ENCODE results near the gene ATP13A1. TPM values are rescaled to one million over a fixed set of nuclear protein-coding genes. Genes with fewer than 3 reads are reported as not detected.

Gene ATP13A1
- total RNA-seq, 1 experiment from 2014 or later: 48.5 TPM

DNA sequence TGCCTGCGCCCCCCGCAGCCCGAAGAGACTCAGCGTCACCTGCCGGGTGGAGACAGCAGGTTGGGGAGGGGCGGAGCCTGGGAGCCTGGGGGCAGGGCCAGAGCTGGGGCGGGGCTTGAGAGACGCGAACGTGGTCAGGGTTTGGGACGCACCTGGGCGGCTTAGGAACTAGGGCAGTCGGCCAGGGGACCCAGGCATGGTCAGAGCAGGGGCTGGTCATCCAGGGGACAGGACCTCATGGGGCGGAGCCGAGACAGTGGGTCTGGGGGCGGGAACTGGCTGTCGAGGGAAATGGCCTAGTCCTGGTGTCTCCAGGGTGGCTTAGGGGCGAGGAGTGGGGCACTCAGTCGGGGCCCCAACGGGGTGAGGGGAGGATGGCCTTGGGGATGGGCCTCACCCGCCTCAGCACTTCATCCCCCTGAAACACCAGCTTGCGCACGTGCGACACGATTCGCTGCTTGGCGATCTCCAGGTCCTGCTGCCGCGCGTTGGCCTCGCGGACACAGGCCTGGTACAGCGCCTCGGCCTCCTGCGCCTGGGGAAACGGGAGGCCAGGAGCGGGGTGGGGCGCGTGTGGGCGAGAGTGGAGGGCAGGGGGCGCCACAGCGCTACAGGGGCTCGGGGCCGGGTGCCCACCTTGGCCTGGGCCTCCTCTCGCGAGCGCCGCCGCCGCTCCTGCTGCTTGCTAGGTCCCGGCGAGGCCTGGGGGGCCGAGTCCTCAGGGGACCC is 25.8 kb downstream of the ATP13A1 start:
- no peak overlapping the region for H3K4me3 ChIP-seq (ENCODE audit: low read length)

DNA sequence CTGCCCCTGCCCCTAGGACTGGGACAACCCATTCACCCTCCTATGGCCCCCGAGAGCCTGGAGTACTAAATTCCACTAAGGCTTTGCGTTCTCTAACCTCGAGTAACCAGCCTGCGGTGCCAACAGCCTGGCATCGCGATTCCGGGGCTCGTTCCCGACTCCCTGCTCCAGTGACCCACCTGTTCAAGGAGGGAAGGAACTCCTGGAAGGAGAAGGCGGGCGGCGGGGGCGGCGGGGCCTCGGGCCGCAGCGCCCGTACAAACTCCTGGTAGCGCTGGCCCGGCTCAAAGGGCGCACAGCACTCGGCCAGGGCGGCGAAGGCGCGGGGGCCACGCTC is 26.3 kb downstream of the ATP13A1 start:
- intact Hi-C loops (cut with micrococcal nuclease): no loop called here
- H3K4me3 ChIP-seq (ENCODE audit: low read length): no peak overlapping the region
- no peaks in the 10 kb centered on the region for H3K9me3 ChIP-seq (ENCODE audit: low read length)
- no peaks in the 10 kb centered on the region for H3K27me3 ChIP-seq (ENCODE audit: low read length)
- DNase-seq (no peak), ATAC-seq (no peak)
- H3K79me2 ChIP-seq (ENCODE audit: low read length): 0 out of 2 replicates have a peak, but pooled peaks cover 2% of the 10 kb centered on the region
- no peak overlapping the region for H3K9ac ChIP-seq (ENCODE audit: low read length)
- BruUV-seq (replicated peaks): no TSS peak
- H3K36me3 ChIP-seq (ENCODE audit: low read depth, low read length): peaks cover 3% of the 10 kb centered on the region; the same call in 1 of the 2 replicates
- H4K20me1 ChIP-seq (ENCODE audit: low read length): no peaks in the 10 kb centered on the region
- H3K27ac ChIP-seq (ENCODE audit: low read length): no peak overlapping the region
- CTCF ChIA-PET: no interaction called here
- no peak overlapping the region for H2AFZ ChIP-seq (ENCODE audit: low read length)
- H3K4me1 ChIP-seq (ENCODE audit: insufficient read depth, low read length): no peaks in the 10 kb centered on the region
- POLR2A ChIA-PET (ENCODE audit: unreplicated experiment): no interaction called here
- H3F3A ChIP-seq (ENCODE audit: low read length, unreplicated experiment): no peaks in the 10 kb centered on the region
- TF ChIP-seq, protein P1, sequence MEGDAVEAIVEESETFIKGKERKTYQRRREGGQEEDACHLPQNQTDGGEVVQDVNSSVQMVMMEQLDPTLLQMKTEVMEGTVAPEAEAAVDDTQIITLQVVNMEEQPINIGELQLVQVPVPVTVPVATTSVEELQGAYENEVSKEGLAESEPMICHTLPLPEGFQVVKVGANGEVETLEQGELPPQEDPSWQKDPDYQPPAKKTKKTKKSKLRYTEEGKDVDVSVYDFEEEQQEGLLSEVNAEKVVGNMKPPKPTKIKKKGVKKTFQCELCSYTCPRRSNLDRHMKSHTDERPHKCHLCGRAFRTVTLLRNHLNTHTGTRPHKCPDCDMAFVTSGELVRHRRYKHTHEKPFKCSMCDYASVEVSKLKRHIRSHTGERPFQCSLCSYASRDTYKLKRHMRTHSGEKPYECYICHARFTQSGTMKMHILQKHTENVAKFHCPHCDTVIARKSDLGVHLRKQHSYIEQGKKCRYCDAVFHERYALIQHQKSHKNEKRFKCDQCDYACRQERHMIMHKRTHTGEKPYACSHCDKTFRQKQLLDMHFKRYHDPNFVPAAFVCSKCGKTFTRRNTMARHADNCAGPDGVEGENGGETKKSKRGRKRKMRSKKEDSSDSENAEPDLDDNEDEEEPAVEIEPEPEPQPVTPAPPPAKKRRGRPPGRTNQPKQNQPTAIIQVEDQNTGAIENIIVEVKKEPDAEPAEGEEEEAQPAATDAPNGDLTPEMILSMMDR (conservative IDR thresholded peaks at IDR 0.05; ENCODE audit: low read depth, low read length): no peak
- no peak for TF ChIP-seq EZH2phosphoT487 (IDR thresholded peaks at IDR 0.05; ENCODE audit: borderline replicate concordance, low read length)
- TF ChIP-seq EZH2 (IDR thresholded peaks at IDR 0.05; ENCODE audit: low read length, unreplicated experiment): no peak
- H3K4me2 ChIP-seq (ENCODE audit: low read length): no peak overlapping the region
- H3K9me2 ChIP-seq (replicated peaks; ENCODE audit: low read length): no peaks in the 10 kb centered on the region

More for the DNA sequence above, 25.8 kb downstream of the ATP13A1 start:
- intact Hi-C loops (cut with micrococcal nuclease): no loop called here
- Histone ChIP-seq H3K9me2 (replicated peaks; ENCODE audit: low read length) (no peaks in the 10 kb centered on the region), H3K4me2 (ENCODE audit: low read length) (no peak overlapping the region), H3K9me3 (ENCODE audit: low read length) (no peaks in the 10 kb centered on the region), H3F3A (ENCODE audit: low read length, unreplicated experiment) (no peaks in the 10 kb centered on the region), H2AFZ (ENCODE audit: low read length) (no peak overlapping the region), H3K79me2 (ENCODE audit: low read length) (0 out of 2 replicates have a peak, but pooled peaks cover 6% of the 10 kb centered on the region), H3K4me1 (ENCODE audit: insufficient read depth, low read length) (no peaks in the 10 kb centered on the region), H3K27ac (ENCODE audit: low read length) (no peak overlapping the region), H4K20me1 (ENCODE audit: low read length) (no peaks in the 10 kb centered on the region), H3K27me3 (ENCODE audit: low read length) (no peaks in the 10 kb centered on the region), H3K9ac (ENCODE audit: low read length) (no peak overlapping the region), H3K36me3 (ENCODE audit: low read depth, low read length) (peaks cover 3% of the 10 kb centered on the region; the same call in 1 of the 2 replicates)
- DNase-seq: no peak
- no peak for ATAC-seq
- CTCF ChIA-PET: no interaction called here
- no TSS peak for BruUV-seq (replicated peaks)
- POLR2A ChIA-PET (ENCODE audit: unreplicated experiment): no interaction called here
- TF ChIP-seq EZH2 (IDR thresholded peaks at IDR 0.05; ENCODE audit: low read length, unreplicated experiment) (no peak), EZH2phosphoT487 (IDR thresholded peaks at IDR 0.05; ENCODE audit: borderline replicate concordance, low read length) (no peak)
- TF ChIP-seq, protein P1 (conservative IDR thresholded peaks at IDR 0.05; ENCODE audit: low read depth, low read length): no peak

DNA sequence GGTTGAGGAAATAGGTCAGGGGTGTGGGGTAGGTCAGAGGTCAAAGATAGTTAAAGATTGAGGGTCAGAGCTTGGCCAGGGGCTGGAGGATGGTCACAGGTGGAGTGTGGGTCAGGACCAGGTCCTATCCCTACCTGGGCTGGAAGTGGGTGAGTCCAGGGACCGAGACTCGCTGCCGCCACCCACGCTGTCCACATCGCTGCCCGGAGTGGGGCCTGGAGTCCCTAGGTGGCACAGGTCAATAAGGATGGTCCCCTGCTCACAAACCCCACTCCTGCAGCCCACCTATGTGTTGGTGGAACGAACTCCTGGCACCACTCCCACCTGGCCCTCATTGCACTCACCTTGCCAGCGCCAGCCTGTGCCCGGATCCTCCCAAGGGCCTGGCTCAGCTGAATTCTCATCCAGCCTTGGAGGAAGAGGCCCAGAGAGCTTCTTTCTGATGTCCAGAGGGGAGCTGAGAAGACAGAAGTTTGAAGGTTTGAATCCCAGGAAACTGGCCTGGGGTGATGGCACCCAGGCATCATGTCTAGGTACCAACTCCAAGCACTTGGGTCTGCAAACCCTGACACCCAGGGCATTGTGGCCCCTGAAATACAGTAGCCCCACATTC is 26.8 kb downstream of the ATP13A1 start:
- Histone ChIP-seq H3K9me3 (ENCODE audit: low read length) (no peaks in the 10 kb centered on the region), H2AFZ (ENCODE audit: low read length) (no peak overlapping the region), H3K9me2 (replicated peaks; ENCODE audit: low read length) (no peaks in the 10 kb centered on the region), H3K79me2 (ENCODE audit: low read length) (no peaks in the 10 kb centered on the region), H3K4me3 (ENCODE audit: low read length) (no peak overlapping the region), H3K27ac (ENCODE audit: low read length) (no peak overlapping the region), H3F3A (ENCODE audit: low read length, unreplicated experiment) (no peaks in the 10 kb centered on the region), H3K4me1 (ENCODE audit: insufficient read depth, low read length) (no peaks in the 10 kb centered on the region), H3K9ac (ENCODE audit: low read length) (no peak overlapping the region), H3K4me2 (ENCODE audit: low read length) (no peak overlapping the region), H4K20me1 (ENCODE audit: low read length) (no peaks in the 10 kb centered on the region), H3K36me3 (ENCODE audit: low read depth, low read length) (peaks cover 3% of the 10 kb centered on the region; the same call in 1 of the 2 replicates), H3K27me3 (ENCODE audit: low read length) (no peaks in the 10 kb centered on the region)
- ChIA-PET CTCF (no interaction called here), POLR2A (ENCODE audit: unreplicated experiment) (no interaction called here)
- BruUV-seq (replicated peaks): no TSS peak
- ATAC-seq: no peak
- intact Hi-C loops (cut with micrococcal nuclease): no loop called here
- no peak for DNase-seq
- TF ChIP-seq, protein P1 (conservative IDR thresholded peaks at IDR 0.05; ENCODE audit: low read depth, low read length): no peak
- TF ChIP-seq EZH2 (IDR thresholded peaks at IDR 0.05; ENCODE audit: low read length, unreplicated experiment) (no peak), EZH2phosphoT487 (IDR thresholded peaks at IDR 0.05; ENCODE audit: borderline replicate concordance, low read length) (no peak)

Data from PC-3 (cell line).